Stimulated activated CD4-positive, alpha-beta T cell treated with anti-CD3 and anti-CD28 coated beads, Interleukin-4, amount 100 ng/mL, for 4 hours (primary cell): ENCODE results near the gene KRTAP10-3.
"Not testable (repeated sequence)": the region's sequence is repeated elsewhere in the genome, so short reads cannot be mapped to it uniquely, and the experiment has no call there.

Source experiments
- DNase-seq, 2 experiments: peaks; one replicate each; pipeline ENCODE4 v3.0.0-alpha.2; 2020

The KRTAP10-3 gene, protein sequence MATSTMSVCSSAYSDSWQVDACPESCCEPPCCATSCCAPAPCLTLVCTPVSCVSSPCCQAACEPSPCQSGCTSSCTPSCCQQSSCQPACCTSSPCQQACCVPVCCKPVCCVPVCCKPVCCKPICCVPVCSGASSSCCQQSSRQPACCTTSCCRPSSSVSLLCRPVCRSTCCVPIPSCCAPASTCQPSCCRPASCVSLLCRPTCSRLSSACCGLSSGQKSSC

DNA sequence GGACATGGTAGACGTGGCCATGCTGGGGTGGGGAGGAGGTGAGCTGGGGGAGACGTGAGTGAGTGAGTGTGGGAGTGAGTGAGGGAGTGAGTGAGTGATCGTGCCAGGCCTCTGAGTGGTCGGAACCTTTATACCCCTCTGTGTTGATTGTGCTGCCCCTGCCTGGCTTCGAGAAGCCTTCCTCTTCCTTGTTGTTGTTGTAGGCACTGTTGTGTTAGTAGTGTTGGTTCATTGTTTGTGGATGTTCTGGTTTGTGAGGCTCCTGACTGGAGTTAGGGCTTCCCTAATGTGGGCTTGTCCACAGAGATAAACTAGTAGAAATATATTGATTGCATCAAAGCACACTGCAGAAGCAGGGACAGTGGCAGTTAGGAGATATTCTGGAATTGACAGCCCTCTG is at the start of gene KRTAP10-3:
Gene KRTAP10-3 (minus strand): TSS at position 101 of the 400 bp plus-strand sequence. CDS start 80 bp downstream, at position 21.
- no peak for DNase-seq

DNA sequence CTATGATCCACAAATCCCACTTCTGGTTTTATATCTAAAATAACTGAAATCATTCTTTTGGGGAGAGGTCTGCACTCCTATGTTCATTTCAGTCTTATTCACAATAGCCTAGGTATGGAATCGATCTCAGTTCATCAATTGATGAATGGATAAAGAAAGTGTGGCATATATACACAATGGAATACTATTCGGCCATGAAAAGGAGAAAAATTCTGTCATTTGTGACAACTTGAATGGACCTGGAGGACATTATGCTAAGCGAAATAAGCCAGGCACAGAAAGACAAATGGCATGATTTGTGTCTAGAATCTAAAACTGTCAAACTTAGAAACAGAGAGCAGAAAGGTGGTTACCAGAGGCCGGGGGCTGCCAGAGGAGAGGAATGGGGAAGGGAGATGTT is 47.9 kb upstream of the KRTAP10-3 start:
- DNase-seq, result no peak

DNA sequence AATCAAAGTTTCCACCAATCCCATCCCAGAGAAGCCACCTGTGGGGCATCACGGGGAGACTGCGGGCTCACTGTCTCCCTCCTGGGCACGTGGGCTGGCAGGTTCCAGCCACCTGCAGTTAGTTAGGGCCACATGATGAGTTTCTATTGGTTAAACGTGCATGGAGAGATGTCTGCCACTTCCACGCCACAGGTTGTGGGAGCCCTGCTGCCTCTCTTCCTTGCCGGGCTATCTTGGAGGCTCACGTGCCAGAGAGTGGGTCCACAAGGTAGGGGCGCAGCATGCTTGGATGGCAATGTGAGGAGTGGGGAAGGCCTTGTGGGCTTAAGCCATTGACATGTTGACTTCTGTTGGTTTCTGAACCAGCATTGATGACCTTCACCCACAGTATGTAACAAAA is 45.3 kb upstream of the KRTAP10-3 start:
- no peak for DNase-seq

DNA sequence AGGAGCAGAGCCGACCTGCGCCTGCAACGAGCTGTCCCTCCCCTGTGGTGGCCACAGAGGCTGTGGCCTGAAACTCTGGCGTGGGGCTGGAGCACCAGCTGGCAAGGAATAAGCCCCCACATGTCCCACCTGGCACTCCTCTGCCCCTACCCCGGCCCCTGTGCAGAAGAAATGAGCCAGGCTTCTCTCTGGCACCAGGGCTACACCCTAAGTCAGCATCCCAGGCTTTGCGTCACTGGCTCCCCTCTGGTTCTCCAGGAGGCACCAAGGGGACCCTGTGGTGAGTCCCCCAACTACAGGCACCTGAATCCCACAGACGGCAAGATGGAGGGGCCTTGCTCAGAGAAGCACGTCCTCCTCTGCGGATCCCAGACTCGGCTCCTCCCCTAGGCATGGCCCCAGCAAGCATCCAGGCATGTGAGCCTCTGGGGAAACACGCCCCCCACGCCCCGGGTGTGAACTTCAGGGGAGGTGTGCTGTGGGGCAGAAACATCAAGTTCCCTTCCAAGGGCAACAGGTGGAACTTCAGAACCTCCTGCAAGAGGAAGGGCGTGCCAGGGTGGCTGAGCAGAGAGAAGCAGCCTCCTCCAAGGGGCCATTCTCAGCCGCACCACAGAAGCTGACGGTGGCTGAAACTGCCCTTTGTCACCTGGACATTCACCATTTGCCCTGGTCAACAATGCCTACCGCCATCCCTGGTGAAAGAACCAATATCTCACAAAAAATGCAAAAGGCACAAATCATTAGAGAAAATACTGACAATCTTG is 44.7 kb upstream of the KRTAP10-3 start:
- no peak for DNase-seq

DNA sequence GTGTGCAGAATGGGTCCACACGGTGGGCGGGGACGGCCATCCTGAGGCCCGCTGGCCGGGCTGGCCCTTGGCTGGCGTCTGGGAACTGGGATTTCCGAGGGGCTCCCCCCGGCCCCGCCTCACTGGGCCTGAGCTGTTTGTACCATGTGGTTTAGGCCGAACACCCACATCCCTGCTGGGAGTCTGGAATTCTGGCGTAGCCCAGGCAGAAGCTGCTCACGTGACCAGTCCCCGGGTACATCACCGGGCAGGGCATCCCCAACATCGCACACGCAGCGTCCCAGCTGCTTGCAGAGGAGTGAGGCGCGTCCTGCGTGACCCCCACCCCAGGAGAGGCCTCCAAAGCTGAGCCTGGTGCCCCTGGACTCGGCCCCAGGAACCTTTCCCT is 43.9 kb upstream of the KRTAP10-3 start:
- no peak for DNase-seq

DNA sequence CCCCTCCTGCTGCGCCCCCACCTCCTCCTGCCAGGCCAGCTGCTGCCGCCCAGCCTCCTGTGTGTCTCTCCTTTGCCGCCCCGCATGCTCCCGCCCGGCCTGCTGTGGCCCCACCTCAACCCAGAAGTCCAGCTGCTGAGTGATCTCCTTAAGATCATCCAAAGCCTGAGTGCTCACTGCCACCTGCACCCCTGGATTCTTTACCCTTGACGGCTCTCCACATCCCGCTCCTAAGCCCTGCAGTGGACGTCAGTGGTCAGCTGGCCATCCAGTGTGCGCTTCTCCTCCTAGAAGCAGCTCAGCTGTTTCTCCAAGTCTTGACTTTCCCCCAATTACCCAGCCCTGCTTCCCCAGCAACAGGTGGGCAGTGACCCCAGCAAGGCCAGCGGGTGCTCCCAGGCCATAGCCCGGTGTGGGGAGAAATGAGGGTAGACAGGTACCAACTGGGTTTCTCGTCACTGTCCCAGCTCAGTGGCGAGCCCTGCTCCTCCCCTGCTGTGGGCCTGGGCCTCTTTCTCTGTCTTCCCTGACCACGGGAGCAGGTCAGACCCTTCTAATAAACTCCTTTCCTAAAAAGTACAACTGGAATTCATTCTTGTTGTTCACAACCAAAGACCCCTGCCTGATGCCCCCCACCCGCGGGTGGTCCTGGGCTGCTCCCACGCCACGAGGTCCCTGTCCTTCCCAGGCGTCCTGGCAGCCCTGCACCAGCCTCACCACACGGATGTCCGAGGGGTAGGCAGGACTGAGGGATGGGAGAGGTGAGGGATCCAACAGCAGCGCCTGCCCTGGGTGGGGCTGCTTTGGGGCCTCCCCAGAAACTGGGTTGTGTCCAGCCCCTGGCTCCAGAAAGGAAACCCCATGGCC is 43.2 kb upstream of the KRTAP10-3 start:
- no peak for DNase-seq

DNA sequence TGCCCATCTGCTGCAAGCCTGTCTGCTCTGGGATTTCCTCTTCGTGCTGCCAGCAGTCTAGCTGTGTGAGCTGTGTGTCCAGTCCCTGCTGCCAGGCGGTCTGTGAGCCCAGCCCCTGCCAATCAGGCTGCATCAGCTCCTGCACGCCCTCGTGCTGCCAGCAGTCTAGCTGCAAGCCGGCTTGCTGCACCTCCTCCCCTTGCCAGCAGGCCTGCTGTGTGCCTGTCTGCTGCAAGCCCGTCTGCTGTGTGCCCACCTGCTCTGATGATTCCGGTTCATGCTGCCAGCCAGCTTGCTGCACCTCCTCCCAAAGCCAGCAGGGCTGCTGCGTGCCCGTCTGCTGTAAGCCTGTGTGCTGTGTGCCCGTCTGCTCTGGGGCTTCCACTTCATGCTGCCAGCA is 42.5 kb upstream of the KRTAP10-3 start:
- not testable (repeated sequence) for DNase-seq

DNA sequence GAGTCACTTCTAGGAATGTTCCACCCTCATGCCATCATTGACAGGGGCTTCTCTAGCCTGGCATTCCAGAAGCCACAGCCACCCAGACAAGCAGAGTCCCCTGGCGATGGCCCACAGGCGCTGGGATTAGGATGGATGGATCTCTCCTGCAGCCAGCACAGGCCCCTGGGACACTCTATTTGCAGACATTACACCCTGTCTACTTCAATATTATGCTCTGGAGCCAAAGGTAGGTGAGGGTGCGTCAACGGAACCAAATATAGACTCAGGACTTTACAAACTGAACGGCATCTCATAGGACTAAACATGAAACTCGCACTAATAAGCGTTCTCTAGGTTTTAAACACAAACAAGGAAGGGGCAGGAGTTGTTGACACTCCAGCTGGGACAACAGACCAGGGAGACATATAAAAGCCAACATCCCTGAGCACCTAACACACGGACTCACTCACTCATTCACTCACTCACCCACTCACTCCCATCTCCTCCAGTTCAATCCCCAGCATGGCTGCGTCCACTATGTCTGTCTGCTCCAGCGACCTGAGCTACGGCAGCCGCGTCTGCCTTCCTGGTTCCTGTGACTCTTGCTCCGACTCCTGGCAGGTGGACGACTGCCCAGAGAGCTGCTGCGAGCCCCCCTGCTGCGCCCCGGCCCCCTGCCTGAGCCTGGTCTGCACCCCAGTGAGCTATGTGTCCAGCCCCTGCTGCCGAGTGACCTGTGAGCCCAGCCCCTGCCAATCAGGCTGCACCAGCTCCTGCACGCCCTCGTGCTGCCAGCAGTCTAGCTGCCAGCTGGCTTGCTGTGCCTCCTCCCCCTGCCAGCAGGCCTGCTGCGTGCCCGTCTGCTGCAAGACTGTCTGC is 41.8 kb upstream of the KRTAP10-3 start, which contains the start of gene KRTAP10-7:
Gene KRTAP10-7 (plus strand): TSS at position 480 of the 861 bp plus-strand sequence. CDS start 25 bp downstream, at position 505.
- not testable (repeated sequence) for DNase-seq

DNA sequence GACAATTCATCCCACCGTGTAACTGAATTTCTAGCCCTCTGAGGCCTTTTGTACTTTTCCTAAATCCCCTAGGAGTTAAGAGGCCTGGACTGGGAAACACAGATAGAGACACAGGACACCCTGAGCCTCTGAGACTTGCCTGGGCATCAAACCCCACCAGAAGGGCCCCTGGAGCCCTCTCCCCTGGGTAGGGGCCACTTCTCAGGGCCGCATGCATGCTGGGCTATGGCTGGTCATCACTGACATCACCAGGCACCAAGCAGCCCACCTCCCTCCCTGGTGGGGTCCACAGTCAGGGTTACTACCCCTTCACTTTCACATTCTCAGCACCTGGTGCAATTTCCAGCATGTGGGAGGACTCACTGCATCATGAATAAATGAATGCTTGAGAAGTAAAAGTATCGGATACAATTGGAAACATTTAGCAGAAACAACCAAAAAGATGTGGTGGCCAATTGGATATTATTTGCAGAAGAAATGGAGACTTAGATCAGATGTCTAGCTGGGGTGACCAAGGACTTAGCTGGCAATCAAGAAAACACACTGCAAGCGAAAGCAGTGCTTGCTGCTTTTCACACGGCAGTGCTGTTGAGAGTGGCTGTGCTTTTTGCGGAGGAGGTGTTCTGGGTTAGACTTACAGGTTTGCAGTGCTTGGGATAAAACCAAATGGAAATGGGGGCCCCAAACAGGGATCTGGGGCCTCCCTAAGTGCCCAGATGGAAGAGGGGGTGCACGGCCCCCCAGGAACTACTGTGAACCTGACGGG is 40.9 kb upstream of the KRTAP10-3 start:
- DNase-seq, result no peak

DNA sequence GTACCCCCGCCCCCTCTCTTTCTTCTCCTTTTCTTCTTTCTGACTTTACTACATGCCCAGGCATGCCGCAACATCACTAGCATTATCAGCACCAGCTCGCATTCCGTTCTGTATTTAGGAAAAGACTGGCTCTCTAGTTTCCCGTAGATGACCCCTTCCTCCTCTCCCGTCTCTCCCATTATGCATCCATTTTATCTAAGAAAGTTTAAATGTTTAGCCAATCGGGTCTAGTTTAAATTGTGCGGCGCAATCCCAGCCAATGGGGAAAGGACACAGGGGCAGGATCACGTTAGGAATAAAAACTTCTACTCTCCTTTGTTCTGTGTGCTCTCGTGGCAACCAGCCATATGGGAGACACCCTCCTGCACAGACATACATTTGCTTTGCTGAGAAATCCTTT is 39.5 kb upstream of the KRTAP10-3 start:
- no peak for DNase-seq

DNA sequence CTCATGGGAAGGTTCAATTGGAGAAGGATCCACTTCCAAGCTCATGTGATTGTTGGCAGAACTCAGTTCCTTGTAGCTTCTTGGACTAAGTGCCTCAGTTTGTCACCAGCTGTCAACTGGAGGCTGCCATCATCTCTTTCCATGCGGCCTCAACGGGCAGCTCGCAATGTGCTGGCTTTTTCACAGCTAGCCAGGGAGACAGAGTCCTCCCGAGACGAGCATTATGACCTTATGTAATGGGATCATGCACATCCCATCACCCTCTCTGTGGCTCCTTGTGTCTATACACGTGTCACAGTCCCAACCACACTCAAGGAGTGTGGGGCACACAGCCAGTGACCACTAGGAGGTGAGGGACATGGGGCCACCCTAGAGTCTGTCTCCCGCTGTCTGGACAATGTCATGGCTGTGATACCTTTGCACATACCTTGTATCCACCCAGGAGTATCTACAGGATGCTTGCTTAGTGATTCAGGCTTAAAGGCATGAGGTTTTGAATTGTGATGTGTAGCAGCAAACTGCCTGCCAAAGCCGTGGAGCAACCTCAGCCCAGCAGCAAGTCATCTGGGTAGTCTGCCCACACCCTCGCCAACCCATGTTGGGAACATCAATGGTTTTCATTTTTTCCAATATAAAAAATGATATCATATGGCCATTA is 37.6 kb upstream of the KRTAP10-3 start:
- no peak for DNase-seq

DNA sequence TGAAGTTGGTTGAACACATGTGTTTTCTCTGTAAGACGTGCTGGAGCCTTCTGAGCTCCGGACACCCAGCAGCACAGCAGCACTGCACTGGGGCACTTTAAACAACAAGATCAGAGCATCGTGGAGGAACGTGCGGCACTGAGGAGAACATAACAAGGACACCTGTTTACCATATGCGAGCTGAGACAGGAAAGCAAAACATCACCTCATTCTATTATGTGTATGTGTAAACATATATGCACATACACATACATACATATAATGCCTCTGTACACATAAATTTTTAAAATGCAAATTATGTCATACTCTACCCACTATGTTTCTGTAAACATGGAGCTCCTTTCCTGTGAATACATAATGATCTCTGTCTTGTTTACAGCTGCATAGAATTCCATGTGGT is 36.9 kb upstream of the KRTAP10-3 start:
- DNase-seq, result no peak

DNA sequence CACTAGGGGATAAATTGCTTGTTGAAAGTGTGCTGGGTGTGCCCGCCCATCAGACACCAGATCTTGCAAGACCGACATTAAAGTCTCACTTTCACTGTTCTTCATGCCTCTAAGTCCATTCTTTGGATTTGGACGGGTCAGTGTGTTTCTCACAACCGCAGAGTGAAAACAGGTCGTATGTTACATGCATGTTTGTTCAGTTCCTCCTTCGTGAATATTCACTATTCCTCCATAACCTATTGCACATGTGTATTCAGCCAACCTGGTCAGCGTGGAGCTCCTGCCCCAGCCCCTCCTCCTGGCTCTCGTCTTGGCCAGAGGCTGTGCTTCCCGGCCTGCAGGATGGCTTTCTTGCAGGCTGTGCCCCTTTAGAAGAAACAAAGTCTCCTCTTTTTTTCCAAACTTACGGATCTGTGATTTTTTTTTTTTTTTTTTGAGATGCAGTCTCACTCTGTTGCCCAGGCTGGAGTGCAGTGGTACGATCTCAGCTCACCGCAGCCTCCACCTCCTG is 35.9 kb upstream of the KRTAP10-3 start:
- no peak for DNase-seq

DNA sequence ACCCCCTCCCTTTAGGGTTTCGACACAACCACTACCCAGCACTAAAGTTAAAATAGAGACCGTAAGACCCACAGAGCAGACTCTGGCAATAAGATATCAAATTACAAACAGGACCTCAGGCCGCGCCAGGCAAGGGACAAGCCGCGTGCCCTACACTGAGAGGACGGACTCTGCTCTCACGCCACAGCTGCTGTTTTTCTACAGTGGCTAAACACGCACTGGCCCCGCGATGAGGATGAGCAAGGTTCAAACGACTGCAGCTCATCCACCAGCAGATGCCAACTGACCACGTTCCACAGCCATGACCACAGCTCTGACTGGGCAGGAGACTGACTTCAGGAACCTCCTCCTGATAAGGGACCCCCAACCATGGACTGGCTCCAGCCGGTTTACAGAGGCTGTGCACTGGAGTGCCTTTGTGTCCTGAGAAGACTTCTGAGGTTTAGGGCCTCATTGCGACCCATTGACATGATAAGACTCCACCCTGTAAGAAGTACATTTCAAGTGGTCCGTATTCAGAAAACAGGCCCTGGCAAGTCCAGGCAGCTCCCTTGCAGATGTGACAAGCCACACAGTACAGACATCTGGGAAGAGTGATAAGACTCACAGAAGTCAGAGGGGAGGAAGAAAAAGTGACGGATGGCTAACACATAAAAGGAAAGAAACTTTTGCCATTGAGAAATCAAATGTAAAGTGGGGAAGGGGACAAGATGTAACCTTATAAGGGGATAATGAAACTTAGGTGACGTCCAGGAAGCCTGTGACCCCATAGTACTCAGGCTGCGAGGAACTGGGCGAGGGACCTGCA is 35.2 kb upstream of the KRTAP10-3 start:
- DNase-seq, result no peak

DNA sequence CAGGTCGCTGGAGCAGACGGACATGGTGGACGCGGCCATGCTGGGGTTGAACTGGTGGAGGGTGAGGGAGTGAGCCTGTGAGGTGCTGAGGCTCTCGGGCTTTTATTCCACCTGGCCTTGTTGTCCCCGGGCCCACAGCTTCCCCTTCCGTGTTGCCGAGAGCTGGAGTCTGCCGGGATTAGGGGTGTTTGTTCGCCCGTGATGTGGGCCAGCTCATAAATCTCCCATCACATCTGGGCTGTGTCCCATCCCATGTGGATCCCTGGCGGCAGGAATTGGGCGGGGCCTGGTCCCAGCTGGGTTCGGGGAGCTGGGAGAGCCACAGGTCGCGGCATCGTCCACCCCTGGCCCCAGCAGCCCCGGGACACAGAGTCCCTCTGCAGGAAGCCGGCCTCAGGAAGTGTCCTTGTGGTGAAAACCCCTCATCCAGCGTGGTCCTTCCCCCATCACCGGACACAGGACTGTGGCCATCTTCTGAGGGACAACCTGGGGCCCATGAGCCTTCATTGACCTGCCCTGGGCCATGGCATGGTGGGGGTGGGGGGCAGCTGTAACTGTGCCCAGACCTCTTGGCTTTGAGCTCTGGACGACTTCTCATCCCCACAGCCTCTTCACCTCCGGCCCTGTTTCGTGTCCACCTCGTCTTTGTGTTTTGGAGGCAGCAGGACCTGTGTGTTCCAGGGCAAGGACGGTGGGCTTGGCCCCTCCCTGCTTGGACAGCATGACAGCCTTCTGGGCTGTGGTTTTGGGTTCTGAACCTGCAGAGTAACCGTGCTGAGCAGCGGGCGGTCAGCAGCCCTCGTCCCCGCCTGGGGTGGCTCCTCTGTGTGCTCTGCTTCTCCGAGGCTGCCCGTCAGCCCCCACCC is 34.1 kb upstream of the KRTAP10-3 start, which contains the start of gene KRTAP10-6:
Gene KRTAP10-6 (minus strand): TSS at position 60 of the 866 bp plus-strand sequence. CDS start 21 bp downstream, at position 39.
- DNase-seq, result no peak

DNA sequence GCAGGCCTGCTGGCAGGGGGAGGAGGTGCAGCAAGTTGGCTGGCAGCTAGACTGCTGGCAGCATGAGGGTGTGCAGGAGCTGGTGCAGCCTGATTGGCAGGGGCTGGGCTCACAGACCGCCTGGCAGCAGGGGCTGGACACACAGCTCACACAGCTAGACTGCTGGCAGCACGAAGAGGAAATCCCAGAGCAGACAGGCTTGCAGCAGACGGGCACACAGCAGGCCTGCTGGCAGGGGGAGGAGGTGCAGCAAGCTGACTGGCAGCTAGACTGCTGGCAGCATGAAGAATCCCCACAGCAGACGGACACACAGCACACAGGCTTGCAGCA is 33.2 kb upstream of the KRTAP10-3 start:
- DNase-seq, result not testable (repeated sequence)

DNA sequence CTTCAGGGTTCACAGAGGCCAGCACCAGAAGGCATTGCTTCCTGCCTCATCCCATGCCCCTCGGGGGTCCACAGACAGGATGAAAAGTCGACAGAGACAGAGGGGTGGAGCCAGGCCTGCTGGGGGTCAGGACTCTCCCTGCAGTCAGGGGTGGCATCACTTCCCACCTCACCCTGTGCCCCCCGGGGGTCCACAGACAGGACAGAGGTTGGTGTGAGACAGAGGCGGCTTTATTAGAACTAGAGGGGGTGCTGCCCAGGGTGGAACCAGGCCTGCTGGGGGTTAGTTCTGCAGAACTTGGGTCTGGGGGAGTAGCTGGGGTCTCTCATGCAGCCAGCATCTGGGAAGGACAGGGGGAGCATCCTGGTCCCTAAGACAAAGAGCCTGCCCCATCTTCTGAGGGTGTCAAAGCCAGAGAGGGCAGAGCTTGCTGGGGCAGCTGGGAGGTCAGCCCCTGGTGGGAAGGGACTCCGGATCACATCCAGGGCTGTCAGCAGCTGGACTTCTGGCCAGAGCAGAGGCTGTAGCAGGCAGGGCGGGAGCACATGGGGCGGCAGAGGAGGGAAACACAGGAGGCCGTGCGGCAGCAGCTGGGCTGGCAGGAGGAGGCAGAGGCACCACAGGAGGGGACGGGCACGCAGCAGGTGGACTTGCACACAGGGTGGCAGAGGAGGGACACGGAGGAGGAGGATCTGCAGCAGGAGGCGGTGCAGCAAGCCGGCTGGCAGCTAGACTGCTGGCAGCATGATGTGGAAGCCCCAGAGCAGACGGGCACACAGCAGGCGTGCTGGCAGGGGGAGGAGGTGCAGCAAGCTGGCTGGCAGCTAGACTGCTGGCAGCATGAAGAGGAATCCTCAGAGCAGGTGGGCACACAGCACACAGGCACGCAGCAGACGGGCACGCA is 32.6 kb upstream of the KRTAP10-3 start:
- DNase-seq, result not testable (repeated sequence)

DNA sequence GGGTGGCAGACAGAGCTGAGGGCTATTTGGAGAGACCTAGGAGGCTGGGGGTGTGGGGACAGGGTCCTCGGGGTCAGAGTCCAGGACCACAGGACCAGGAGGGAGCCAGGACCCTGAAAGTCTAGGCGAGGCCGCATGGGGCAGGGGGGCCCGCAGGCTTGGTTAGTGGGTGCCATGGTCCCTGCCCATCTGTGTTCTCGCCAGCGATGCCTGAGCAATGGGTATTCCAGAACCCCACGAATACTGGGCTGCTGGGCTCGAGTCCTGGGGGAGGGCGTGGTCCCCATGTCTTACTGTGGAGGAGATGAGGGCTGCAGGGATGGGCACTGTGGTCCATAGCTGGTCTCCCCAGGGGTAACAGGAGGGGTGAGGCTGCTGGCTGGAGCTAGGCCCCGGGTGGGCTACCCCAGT is 31.7 kb upstream of the KRTAP10-3 start:
- DNase-seq, result no peak
